ACC112 (cell line): ENCODE measurements around the gene MAML3.

ENCODE experiments used
- H2AFZ ChIP-seq: fragments of 200-600 bp; sonication (generic); one replicate; pipeline ENCODE4 v1.6.0; 2017; ENCODE audit warnings: antibody characterized with exemption, low read length; ENCODE audit not compliant: unreplicated experiment
- H3K27ac ChIP-seq: fragments of 200-600 bp; sonication (generic); 2 replicates; pipeline ENCODE4 v1.5.1; 2014; ENCODE audit warnings: low read depth, mild to moderate bottlenecking, antibody characterized with exemption, low read length, moderate library complexity
- H3K27me3 ChIP-seq: fragments of 200-600 bp; sonication (generic); 2 replicates; pipeline ENCODE4 v1.6.1; 2014; ENCODE audit warnings: mild to moderate bottlenecking, antibody characterized with exemption, low read length, moderate library complexity, mixed read lengths; ENCODE audit not compliant: insufficient read depth
- H3K36me3 ChIP-seq: fragments of 200-600 bp; sonication (generic); 2 replicates; pipeline ENCODE4 v1.6.1; 2016; ENCODE audit warnings: mild to moderate bottlenecking, antibody characterized with exemption, low read length, moderate library complexity, mixed read lengths; ENCODE audit not compliant: insufficient read depth
- H3K4me1 ChIP-seq: fragments of 200-600 bp; sonication (generic); one replicate; pipeline ENCODE4 v1.6.1; 2016; ENCODE audit warnings: low read length, mixed read lengths; ENCODE audit not compliant: insufficient read depth, unreplicated experiment, control insufficient read depth
- H3K4me3 ChIP-seq: fragments of 200-600 bp; sonication (generic); 2 replicates; pipeline ENCODE4 v1.5.1; 2014; ENCODE audit warnings: mild to moderate bottlenecking, low read depth, low read length
- H3K79me2 ChIP-seq: fragments of 200-600 bp; sonication (generic); one replicate; pipeline ENCODE4 v1.6.0; 2016; ENCODE audit warnings: low read length; ENCODE audit not compliant: control insufficient read depth, unreplicated experiment, insufficient read depth

Gene MAML3

GRCh38 chr4:139901531-139902320 is 252.3 kb downstream of the MAML3 start:
- peak overlapping the region; percentile 78 for H3K4me3 ChIP-seq
- no peaks in the 10 kb centered on the region for H3K27me3 ChIP-seq
- H3K27ac ChIP-seq = no peak overlapping the region
- H3K36me3 ChIP-seq = no peaks in the 10 kb centered on the region
- peak overlapping the region; percentile 65 for H2AFZ ChIP-seq
- no peaks in the 10 kb centered on the region for H3K79me2 ChIP-seq
- peaks cover 12% of the 10 kb centered on the region for H3K4me1 ChIP-seq

- Histone ChIP-seq H2AFZ (peak overlapping the region; percentile 65), H3K27ac (no peak overlapping the region), H3K36me3 (no peaks in the 10 kb centered on the region), H3K79me2 (no peaks in the 10 kb centered on the region), H3K4me3 (peak overlapping the region; percentile 78), H3K27me3 (no peaks in the 10 kb centered on the region), H3K4me1 (peaks cover 12% of the 10 kb centered on the region)
Measured at GRCh38 chr4:139900964-139901376, 253.0 kb downstream of the MAML3 start.

GRCh38 chr4:139899346-139899745 is 254.6 kb downstream of the MAML3 start:
- peaks cover 12% of the 10 kb centered on the region for H3K4me1 ChIP-seq
- H3K27me3 ChIP-seq = no peaks in the 10 kb centered on the region
- no peaks in the 10 kb centered on the region for H3K36me3 ChIP-seq
- no peak overlapping the region for H2AFZ ChIP-seq
- H3K4me3 ChIP-seq = no peak overlapping the region
- H3K27ac ChIP-seq = no peak overlapping the region
- no peaks in the 10 kb centered on the region for H3K79me2 ChIP-seq

DNA sequence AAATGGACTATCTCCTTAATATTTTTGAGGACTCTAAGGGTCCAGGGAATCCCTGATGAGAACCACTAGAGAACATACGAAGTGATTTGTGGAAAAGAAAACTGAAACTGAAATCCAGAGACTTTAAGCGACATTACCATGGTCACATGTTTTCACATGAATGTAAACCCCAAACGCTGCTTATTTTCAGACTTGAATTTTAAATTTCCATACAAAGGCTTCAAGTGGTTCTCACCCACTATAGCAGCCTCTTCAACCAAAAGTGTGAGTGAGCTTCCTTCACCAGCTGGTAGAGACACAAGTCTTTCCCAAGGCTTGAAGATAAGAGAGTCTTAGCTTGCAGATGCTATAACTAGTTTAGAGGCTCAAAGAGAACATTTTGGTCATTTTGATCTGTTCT is 255.7 kb downstream of the MAML3 start:
- Histone ChIP-seq H3K36me3 (no peaks in the 10 kb centered on the region), H3K27me3 (no peaks in the 10 kb centered on the region), H3K4me1 (peaks cover 12% of the 10 kb centered on the region), H3K27ac (no peak overlapping the region), H3K79me2 (no peaks in the 10 kb centered on the region), H2AFZ (peak overlapping the region; percentile 0), H3K4me3 (no peak overlapping the region)

DNA sequence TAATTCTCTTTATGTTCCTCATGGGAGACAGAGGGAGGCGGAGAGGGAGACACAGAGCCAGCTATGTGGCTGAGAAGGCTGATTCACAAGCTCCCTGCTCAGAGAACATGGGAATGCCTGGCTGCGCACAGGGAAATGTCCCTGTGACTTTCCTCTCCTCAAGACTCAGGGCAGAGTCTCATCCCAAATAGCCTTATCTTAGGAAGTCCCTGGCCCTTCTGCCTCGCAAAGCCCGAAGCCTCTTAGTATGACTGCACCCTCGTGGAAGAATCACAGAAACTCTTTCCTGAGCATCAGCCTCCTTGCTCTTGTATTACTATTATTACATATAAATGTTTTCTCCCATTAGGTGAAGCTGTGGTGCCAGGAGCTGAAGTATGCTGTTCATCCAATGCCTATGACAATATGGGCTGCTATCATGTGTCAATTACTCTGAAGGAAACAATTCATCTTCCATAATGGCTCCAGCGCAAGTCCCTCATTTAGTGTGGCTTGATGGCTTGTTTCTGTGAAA is 257.8 kb downstream of the MAML3 start:
- Histone ChIP-seq H3K27ac (no peak overlapping the region), H2AFZ (no peak overlapping the region), H3K27me3 (no peaks in the 10 kb centered on the region), H3K4me1 (peaks cover 6% of the 10 kb centered on the region), H3K79me2 (no peaks in the 10 kb centered on the region), H3K4me3 (no peak overlapping the region), H3K36me3 (no peaks in the 10 kb centered on the region)

GRCh38 chr4:139893801-139894200 is 260.2 kb downstream of the MAML3 start:
- Histone ChIP-seq H3K27me3 (no peaks in the 10 kb centered on the region), H3K79me2 (no peaks in the 10 kb centered on the region), H3K27ac (no peak overlapping the region), H2AFZ (no peak overlapping the region), H3K36me3 (no peaks in the 10 kb centered on the region), H3K4me3 (no peak overlapping the region), H3K4me1 (peaks cover 12% of the 10 kb centered on the region)

DNA sequence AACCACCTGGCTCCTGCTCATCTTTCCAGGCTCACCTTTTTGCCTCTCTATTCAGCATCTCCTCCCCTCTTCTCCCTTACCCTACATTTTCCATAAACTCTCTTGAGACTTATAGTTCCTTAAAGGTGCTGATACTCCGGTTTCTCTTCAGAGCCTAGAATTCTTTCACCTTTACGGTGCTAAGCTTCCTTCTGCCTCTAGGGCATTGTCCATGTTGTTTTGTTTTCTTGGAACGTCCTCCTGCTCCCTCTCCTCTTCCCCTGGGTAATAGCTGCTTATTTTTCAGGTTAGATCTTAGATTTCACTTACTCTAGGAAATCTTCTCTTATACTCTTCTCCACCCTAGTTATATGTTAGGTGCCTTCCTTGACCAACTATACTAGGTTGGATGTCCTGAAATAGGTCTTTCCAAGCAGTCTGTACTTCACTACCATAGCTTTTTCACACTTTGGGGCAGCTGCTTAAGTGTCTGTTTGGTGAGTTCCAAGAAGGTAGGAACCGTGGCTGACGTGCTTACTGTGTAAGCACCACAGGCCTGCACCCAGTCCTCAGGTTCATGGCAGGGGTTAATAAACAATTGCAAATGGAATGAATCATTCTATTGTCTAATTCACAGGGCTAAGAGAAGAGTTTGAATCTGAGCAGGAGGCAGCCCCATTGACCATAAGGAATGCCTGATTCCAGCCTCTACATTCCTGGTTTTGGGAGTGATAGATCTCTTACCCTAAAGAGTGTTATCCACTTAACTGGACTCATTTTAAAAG is 260.8 kb downstream of the MAML3 start:
- H3K27ac ChIP-seq = no peak overlapping the region
- H3K79me2 ChIP-seq = no peaks in the 10 kb centered on the region
- no peak overlapping the region for H2AFZ ChIP-seq
- no peak overlapping the region for H3K4me3 ChIP-seq
- no peaks in the 10 kb centered on the region for H3K36me3 ChIP-seq
- H3K27me3 ChIP-seq = no peaks in the 10 kb centered on the region
- peaks cover 12% of the 10 kb centered on the region for H3K4me1 ChIP-seq

GRCh38 chr4:139890816-139891215 is 263.2 kb downstream of the MAML3 start:
- Histone ChIP-seq H3K27ac (peak overlapping the region; percentile 30), H3K36me3 (no peaks in the 10 kb centered on the region), H3K4me1 (peaks cover 24% of the 10 kb centered on the region), H2AFZ (peak overlapping the region; percentile 53), H3K79me2 (no peaks in the 10 kb centered on the region), H3K4me3 (no peak overlapping the region), H3K27me3 (no peaks in the 10 kb centered on the region)

- no peak overlapping the region for H2AFZ ChIP-seq
- H3K4me1 ChIP-seq = peaks cover 24% of the 10 kb centered on the region
- H3K27ac ChIP-seq = no peak overlapping the region
Measured at GRCh38 chr4:139889901-139890300, 264.1 kb downstream of the MAML3 start.

DNA sequence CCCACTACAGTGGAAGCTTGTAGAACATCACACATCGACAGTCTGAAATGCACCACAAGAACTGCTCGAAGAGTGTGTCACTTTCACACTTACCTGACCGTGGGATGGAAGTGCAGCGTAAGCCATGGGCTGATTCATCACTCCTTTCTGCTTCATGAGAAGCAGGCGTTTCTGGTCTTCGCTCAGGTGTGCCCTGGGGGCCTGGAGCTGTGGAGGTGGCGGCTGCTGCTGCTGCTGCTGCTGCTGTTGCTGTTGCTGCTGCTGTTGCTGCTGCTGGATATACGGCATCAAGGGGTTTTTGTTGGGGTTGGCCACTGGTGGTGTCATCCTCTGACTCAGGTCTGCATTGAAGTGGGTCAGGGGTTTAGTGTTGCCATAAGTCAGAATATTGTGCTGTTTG is 264.7 kb downstream of the MAML3 start:
- H3K27ac ChIP-seq = no peak overlapping the region
- no peak overlapping the region for H2AFZ ChIP-seq
- peaks cover 24% of the 10 kb centered on the region for H3K4me1 ChIP-seq

More at GRCh38 chr4:139889901-139890300, 264.1 kb downstream of the MAML3 start:
- no peaks in the 10 kb centered on the region for H3K36me3 ChIP-seq
- no peaks in the 10 kb centered on the region for H3K27me3 ChIP-seq
- no peaks in the 10 kb centered on the region for H3K79me2 ChIP-seq
- no peak overlapping the region for H3K4me3 ChIP-seq

More for the DNA sequence above, 264.7 kb downstream of the MAML3 start:
- H3K36me3 ChIP-seq = no peaks in the 10 kb centered on the region
- no peaks in the 10 kb centered on the region for H3K79me2 ChIP-seq
- no peak overlapping the region for H3K4me3 ChIP-seq
- no peaks in the 10 kb centered on the region for H3K27me3 ChIP-seq
